NCI-H1436 (cell line): Measurements from ENCODE around the gene FMO3.
A peak's percentile ranks its signal among the peaks of the same experiment; 100 is the strongest.

Source experiments
- DNase-seq: peaks from one replicate; lab custom pipeline; 2025; lab: John Stamatoyannopoulos, UW

FMO3 gene

DNA sequence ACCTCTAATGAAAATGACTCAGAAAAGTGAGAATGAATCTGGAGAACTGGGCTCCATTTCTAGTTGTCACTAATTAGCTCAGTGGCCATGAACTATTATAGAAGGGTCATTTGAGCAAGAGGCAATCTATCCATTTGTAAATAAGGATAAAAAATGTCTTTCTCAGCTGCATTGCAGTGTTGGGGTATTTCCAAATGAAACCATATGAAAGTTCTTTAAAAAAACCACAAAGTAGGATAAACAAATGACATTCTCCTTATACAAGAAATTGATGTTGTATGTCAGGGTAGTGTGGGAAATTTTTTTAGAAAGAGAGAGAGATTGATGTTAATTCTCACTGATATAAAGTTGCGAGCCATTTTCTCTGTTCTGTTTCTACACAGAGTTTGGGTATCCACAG is 26.0 kb downstream of the FMO3 start:
- DNase-seq: no peak

DNA sequence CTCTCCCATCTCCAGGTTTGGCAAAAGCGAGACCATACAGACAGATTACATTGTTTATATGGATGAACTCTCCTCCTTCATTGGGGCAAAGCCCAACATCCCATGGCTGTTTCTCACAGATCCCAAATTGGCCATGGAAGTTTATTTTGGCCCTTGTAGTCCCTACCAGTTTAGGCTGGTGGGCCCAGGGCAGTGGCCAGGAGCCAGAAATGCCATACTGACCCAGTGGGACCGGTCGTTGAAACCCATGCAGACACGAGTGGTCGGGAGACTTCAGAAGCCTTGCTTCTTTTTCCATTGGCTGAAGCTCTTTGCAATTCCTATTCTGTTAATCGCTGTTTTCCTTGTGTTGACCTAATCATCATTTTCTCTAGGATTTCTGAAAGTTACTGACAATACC is 26.4 kb downstream of the FMO3 start:
- no peak for DNase-seq

DNA sequence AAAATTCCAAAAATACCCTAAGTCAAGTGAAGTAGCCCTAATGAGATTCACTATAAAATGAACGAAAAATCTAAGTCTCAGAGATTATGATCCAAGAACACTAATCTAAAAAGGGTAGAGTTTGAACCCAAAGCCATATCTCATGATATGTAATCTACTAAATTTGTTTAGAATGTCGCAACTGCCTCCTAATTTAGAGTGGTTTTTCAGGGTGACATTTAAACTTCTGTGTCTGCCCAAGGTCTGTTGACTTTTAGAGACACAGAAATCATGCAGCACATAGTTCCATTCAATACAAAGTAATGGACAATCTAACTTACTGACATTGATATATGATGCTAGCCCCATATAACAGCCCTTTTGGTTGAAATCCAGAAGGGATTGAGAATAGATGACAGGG is 28.9 kb downstream of the FMO3 start:
- DNase-seq: no peak

DNA sequence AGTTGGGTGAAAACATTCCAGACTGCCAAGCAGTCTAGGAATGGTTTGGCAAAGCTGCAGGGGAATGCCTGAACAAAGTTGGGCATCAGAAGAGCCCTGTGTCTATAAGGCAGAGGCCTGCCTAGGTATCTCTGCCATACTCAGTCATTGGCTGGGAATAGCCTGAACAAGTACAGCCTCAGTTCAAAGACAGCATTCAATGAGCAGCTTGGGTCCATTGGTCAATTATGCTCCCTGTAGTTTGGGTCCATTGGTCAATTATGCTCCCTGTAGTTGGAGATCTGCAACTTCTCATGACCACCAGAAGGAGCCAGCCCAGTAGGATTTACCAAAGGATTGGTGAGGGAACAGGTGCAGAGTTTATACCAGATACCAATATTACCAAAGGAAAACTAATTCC is 31.6 kb downstream of the FMO3 start:
- DNase-seq: no peak

DNA sequence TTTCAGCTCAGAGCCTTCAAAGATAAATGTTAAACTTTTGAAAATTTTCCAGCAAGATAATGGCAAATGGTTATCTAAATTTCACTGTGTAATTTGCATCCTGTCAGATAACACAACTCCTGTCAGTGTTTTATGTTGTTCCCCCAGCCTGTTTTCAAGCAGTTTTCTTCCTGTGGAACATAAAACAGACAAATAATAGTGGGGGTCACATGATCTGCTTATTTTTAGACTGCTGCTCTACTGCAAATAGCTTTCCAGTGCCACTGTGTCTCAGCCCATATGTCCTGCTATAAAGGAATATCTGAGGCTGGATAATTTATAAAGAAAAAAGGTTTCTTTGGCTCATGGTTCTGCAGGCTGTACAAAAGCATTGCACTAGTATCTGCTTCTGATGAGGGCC is 32.2 kb downstream of the FMO3 start:
- DNase-seq: no peak

DNA sequence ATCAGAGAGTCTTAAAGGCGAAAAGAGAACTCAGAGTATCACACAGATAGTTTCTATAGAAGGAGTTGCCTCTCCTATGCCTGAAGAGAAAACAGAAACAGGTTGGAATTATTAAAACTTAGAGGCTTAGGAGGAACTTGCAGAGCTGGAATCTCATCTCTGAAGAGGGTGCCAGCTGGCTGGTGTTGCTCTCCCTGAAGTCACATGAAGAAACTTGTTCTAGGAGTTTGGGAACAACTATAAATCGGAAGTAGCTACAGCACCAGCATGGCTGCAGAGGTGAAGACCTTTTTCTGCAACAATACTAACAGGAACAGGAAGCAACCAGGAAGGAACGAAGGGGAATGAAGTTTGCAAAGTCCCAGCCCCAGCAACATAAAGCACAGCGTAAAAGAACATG is 35.8 kb downstream of the FMO3 start:
- no peak for DNase-seq

DNA sequence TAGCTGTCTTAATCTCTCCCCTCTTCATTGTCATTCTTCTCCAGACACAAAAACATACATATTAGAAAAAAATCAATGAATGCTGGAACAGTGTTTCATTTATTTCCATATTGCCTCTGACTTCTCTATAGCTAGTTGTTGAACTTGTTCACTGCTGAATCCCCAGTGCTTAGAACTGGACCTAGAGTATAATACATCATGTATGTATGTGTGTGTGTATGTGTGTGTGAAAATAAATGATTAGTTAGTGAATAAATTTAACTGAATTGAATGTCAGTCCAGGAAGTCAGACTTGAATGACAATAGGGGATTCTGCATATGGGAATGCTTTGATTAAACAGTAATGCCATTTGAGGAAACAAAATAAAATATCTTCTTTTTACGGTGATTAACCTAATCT is 36.4 kb downstream of the FMO3 start:
- no peak for DNase-seq

DNA sequence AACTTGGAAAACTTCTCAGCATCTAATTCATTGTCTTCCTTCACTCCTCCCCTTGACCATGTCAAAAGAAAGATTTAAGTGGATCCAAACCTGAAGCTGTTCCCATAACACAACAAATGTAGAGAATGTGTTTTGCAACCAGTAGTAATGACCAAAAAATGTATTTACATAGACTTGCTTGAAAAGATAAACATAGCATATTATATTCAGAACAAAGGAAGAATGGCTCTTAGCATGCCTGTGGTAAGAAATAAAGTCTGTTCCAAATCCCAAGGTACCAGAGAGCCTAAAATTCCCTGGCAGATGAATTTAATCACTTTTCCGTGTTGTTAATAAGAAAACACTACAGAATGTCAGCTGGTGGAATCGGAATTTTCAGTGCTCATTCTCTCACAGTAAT is 36.8 kb downstream of the FMO3 start:
- DNase-seq: no peak

DNA sequence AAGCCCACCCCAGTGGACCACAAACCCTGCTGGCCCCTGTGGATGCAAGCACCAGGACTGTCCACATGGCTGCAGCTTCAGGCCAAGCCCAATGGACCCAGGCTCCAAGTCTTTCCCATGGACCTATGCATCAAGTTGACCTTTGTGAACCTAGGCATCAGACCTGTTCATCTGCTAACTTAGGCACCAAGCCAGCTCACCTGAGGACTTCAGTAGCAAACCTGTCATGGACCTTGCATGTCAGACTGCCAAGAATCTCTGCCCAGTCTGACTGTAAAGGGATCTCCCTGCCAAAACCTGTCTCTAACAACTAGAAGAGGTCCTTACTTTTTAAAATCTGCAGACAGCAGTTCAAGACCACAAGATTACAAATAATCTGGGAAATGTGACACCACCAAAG is 37.8 kb downstream of the FMO3 start:
- no peak for DNase-seq

DNA sequence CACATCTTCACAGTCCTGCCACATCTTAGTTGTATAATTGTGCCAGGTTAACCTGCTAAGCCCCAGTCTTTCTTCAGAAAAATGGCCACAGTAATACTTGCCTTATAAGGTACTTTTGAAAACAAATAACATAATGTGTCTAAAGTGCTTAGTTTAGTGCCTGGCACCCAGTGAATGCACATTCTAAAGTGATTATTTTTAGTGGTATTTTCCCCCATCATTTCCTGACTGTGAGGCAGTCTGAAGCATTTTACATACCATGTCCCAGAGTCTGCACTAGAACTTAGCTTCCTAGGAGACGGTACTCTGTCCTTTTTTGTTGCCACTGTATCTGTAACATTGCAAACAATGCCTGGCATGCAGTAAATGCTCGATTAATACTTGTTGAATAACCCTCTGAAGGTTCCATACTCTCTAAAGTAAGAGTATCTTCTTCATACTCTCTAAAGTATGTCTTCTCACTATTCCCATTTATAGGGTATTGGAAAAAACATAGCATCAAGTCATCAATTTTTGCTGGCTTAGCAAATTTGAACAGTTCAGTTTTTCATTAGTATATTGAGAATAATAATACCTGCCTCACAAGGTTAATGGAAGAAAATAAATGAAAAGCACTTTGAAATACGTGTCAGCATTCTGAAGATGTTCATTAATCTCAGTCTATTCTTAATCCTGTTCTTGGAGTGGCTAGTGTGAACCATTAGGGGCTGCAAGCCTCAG is 43.7 kb downstream of the FMO3 start:
- DNase-seq: no peak

DNA sequence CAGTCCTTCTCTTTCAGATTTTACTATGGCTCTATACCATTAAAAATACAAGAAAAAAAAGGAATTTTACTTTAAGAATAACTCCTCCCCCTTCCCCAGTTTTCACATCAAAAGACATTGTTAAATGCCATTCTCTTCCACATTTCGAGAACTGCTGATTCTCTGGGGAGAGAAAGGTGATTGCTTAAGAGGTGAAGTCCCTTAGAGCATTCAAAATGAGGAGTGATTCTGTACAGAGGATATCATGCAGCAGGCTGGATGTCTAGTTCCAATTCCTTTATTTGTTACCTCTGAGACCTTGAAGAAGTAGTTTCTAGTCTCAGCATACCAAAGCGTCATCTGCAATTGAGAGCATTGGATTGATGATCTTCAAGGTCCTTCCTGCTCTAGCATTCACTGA is 46.9 kb downstream of the FMO3 start:
- peak; percentile 55 for DNase-seq

DNA sequence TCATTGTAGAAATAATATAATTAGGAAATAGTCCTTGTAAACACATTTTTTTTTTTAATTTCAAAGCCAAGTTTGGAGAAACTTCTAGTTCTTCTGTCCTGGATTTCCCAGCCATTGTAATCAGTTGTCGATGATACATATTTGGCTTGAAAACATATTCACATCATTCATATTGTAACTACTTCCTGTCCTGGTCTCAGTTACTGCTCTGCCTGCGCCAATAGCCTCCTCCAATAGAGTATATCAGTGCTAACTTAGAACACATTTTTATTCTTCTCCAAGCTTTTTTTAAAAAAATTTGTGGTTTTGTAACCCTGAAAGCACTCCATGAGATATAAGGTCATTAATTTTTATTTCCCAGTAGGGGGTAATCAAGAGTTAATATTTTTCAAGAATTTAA is 48.3 kb downstream of the FMO3 start:
- no peak for DNase-seq

DNA sequence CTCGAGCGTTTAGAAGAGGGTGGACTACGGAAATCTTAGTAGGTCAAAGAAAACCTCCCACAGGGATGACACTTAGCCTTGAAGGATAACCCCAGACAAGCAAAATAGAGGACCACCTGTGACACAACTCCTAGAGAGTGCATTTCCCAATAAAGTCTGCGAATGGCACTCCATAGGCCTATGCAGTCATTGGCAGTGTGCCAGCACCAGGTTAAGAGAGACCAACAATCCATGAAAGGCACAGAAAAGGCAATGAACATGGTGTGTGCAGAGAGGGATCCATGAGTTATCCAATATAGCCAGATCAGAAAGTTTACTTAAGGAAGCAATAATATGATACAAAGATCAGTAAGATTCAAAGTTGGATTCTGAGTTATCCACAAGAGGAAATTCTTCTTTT is 49.2 kb downstream of the FMO3 start:
- DNase-seq: peak; percentile 12

DNA sequence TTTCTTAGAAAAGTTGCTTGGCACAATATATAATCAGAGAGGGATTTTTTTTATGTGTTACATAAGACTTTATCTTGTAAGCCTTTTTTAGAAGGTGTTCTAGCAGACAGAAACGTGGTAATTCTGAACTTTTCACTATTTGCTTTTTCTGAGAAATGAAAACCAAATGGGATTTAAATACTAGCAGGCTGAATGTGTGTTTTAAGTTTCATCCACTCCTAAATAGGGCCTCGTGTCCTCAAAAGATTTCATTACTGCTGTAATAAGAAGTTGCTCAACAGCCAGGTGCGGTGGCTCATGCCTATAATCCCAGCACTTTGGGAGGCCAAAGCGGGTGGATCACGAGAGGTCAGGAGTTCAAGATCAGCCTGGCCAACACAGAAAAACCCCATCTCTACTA is 49.7 kb downstream of the FMO3 start:
- DNase-seq: no peak

DNA sequence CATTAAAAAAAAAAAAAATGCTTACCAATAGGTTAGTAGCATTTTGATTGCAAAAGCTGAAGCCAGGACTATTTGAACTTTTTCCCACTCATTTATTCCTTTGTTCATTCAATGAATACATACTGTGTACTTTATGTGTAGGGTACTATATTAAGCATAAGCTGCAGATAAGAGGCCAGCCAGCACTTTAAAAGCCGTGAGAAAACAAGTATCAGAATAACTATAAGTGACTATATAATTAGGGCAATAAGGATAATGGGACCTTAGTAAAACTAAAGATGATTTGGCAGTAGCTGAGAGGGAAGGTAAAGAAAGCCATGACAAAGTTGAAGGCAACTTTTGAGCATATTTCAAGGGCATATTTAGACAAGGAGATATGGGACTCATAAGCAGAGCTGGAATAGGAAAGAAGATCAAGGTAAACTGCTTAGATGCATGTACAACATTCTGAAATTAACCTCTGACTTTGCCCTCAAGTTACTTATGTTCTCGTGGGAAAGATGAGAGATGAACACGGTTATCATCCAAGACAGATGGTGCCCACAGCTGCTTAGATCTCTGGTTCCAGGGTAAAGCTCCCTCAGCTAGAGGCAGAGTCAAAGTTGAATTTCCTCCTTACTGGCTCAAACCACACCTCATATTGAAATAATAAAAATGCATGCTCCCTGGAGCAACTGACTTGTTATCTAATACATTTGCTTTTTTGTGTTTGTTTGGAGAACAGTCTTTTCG is 50.4 kb downstream of the FMO3 start:
- DNase-seq: peak; percentile 67

DNA sequence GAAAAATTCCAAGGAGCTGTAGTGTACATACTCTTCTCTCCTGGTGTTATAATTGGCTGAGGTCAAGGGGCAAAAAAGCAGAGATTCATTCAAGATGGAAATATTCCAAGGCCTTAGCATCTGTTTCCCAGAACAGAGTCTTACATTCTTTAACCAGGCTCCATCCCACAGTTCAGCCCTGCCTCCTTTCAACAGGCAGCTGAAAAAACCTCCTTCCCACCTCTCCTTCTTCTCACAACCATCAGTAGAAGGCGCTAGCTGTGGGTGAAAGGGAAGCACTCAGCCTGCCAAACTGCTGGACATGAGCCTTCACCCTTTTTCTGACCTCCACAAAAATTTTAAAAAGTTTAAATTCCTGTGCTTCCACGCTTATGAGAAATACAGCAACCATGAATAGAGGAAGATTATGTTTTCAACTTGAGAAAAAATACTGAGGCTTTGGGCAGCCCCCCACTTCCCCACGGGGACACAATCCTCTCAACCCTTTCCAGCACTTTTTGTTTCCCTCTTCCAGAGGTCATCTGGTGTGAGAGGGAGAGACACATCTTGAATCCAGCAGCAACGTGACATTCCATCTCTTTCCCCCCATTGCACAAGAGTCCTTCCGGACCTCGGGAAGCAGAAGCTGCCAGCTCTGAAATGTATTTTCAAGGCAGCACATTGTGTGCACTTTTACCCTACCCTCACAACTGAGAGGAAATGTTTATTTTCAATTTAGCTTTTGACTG is 51.1 kb downstream of the FMO3 start:
- no peak for DNase-seq

DNA sequence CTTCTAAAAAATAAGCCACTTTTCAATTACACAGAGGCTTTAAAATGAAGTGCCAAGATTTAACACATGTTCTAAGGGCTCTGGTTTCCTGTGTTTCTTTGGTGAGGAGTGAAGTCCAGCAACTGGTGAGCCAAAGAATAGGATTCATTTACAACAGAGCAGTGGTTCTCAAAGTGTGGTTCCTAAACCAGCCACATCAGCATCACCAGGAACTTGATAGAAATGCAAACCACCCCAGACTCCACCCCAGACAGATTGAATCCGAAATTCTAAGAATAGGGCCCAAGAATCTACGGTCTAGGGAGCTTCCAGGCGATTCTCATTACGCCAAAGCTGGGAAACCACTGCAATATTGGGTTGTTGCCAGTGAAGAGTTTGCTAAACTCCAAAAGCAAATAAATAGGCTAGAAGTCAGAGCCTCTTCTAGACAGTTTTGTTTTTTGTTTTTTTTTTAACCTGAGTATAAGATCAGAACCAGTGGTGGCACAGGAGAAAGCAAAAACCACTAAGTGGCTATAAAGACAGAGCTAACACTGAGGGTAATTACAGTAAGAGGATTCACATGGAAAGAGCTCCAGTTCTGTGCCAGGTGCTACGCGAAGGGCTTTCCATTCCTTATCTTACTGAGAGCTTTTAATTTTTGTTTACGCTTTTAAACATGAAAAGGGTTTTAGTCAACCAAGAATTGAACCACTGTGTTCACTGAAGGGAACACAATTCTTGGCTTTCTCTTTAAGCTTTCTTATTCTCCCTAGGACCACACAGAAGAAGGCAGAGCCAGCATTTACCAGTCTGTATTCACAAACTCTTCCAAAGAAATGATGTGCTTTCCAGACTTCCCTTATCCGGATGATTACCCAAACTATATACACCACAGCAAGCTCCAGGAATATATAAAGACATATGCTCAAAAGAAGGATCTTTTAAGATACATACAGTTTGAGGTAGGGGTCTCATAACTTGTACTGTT is 52.0 kb downstream of the FMO3 start:
- peak; percentile 79 for DNase-seq

DNA sequence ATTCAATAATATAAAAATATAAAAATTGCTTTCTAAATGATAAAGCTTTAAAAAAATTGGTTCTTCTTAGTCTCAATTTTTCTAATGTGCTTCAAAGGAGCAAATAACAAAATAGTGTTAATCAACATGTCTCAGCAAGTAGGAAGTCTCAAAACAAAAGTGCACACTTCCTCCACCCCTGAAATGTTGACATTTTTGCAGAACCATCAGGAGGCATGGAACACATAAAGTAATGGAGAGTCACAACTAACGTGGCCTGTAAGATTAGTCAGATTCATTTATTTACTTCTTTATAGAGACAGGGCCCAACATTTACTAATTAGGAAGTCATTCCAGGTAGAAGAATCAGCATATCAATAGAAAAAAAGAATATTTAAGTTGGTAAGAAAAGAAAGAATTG is 59.5 kb downstream of the FMO3 start:
- no peak for DNase-seq

DNA sequence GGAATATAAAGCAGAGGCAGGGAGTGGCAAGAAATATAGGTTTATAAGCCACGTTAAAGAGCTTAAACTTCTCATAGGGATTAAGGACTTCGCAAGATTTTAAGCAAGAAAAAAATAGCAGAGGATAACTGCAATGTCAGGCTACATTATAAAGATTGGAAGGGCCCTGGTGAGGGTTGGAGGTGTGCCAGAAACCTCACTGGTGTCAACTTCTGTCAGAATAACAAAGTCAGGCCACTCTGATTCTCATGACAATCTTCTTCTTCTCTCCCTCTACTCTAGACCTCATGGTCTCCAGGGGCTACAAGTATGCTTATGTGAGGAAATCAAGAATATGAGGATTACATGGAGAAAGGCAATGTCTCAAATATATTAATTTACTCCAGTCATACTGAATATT is 61.8 kb downstream of the FMO3 start:
- DNase-seq: no peak

DNA sequence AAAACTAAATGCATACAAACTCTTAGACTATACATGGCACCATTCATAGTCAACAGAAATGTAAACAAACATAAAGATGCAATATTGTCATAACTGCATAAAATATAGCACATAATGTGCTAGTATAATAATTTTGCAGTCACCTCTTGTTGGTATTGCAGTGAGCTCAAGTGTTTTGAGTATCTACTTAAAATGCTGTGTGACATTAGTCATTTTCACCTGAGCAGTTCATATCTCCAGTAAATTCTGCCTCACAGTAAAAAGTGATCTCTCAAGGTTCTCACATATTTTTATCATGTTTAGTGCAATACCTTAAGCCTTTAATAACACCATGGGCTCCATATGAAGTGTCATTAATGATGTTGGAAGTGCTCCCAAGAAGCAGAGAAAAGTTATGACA is 64.8 kb downstream of the FMO3 start:
- no peak for DNase-seq

DNA sequence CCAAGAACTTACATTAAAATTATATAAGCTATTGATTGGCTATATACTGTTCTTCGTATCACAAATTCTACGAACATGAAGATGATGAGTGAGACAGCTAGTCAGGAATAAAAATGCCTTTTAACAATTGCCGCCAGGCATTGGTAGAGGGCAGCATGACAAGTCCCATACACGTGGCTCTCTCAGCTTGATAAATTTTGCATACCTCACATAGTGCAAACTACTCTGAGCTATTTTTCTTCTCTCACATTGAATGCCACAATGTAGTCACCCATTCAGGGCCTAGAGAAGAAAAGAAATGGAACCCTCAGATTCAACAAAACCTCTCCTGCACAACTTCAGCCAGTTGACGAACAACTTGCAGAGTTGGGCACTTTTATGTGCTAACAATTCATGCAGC is 67.4 kb downstream of the FMO3 start:
- DNase-seq: no peak

DNA sequence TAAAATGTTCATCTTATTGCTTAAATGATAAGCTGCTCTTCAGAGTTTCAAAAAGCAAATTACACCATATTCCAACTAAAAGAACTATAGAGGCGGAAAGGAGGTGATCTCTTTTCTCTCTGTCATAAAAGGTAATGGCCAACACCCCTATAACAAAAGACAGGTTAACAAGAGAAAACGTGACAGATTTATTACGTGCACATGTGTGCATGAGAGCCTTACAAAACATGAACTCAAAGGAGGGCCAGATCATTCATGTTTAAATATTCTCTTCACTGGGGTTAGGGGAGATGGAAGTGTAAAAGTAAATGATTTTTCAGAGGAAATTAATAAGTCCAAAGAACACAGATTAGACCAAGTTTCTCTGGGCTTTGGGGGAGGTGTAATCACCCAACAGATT is 67.8 kb downstream of the FMO3 start:
- DNase-seq: no peak
